Measurements from ENCODE around the gene NELFCD.
"Not testable (repeated sequence)": the region's sequence is repeated elsewhere in the genome, so short reads cannot be mapped to it uniquely, and the experiment has no call there.

The NELFCD gene

GRCh38 chr20:59006167-59006863, 25.3 kb downstream of the NELFCD start:
- peak overlapping the region; percentile 69 for H3K4me3 ChIP-seq (ENCODE audit: insufficient read length, low read depth)
- H3K9me3 ChIP-seq (ENCODE audit: insufficient read depth, low read length) = no peaks in the 10 kb centered on the region
- H3K4me1 ChIP-seq (ENCODE audit: insufficient read depth, insufficient read length) = peaks cover 18% of the 10 kb centered on the region
- peaks cover 23% of the 10 kb centered on the region for H3K36me3 ChIP-seq (ENCODE audit: insufficient read depth, insufficient read length, low read length)
- no peak for DNase-seq (ENCODE audit: low read depth, low spot score)
- H3K27me3 ChIP-seq (ENCODE audit: insufficient read depth, insufficient read length) = peaks cover 35% of the 10 kb centered on the region
- TF ChIP-seq ZNF274 (IDR thresholded peaks at IDR 0.05; ENCODE audit: low read depth, low read length) (no peak), SUZ12 (IDR thresholded peaks at IDR 0.05; ENCODE audit: extremely low read depth, insufficient read depth, insufficient read length) (no peak), YY1 (IDR thresholded peaks at IDR 0.05; ENCODE audit: insufficient read depth, insufficient read length) (no peak)
- H3K9ac ChIP-seq (ENCODE audit: insufficient read length, low read depth) = peak overlapping the region; percentile 84

- peak within 1 kb of the TSS; percentile 84 for H3K9ac ChIP-seq (ENCODE audit: insufficient read length, low read depth)
- peaks cover 35% of the 10 kb centered on the region for H3K27me3 ChIP-seq (ENCODE audit: insufficient read depth, insufficient read length)
- peak within 1 kb of the TSS; percentile 69 for H3K4me3 ChIP-seq (ENCODE audit: insufficient read length, low read depth)
- DNase-seq (ENCODE audit: low read depth, low spot score) = peak; percentile 6
- H3K36me3 ChIP-seq (ENCODE audit: insufficient read depth, insufficient read length, low read length) = peaks cover 16% of the 10 kb centered on the region
- TF ChIP-seq ZNF274 (IDR thresholded peaks at IDR 0.05; ENCODE audit: low read depth, low read length) = no peak
- no peaks in the 10 kb centered on the region for H3K9me3 ChIP-seq (ENCODE audit: insufficient read depth, low read length)
- H3K4me1 ChIP-seq (ENCODE audit: insufficient read depth, insufficient read length) = peaks cover 19% of the 10 kb centered on the region
Measured at GRCh38 chr20:59006864-59007664, 26.0 kb downstream of the NELFCD start, which contains the start of gene CTSZ. TSS of gene CTSZ (minus strand) at chr20:59007254. CDS start at chr20:59007128, 126 bp downstream.

- Histone ChIP-seq H3K9me3 (ENCODE audit: insufficient read depth, low read length) (no peaks in the 10 kb centered on the region), H3K27me3 (ENCODE audit: insufficient read depth, insufficient read length) (peaks cover 35% of the 10 kb centered on the region), H3K4me1 (ENCODE audit: insufficient read depth, insufficient read length) (peaks cover 19% of the 10 kb centered on the region), H3K4me3 (ENCODE audit: insufficient read length, low read depth) (no peak overlapping the region), H3K36me3 (ENCODE audit: insufficient read depth, insufficient read length, low read length) (peaks cover 16% of the 10 kb centered on the region), H3K9ac (ENCODE audit: insufficient read length, low read depth) (peak overlapping the region; percentile 51)
- no peak for DNase-seq (ENCODE audit: low read depth, low spot score)
- no peak for TF ChIP-seq SUZ12 (IDR thresholded peaks at IDR 0.05; ENCODE audit: extremely low read depth, insufficient read depth, insufficient read length)
- TF ChIP-seq ZNF274 (IDR thresholded peaks at IDR 0.05; ENCODE audit: low read depth, low read length) = no peak
- TF ChIP-seq YY1 (IDR thresholded peaks at IDR 0.05; ENCODE audit: insufficient read depth, insufficient read length) = no peak
Measured at GRCh38 chr20:59007665-59008511, 26.8 kb downstream of the NELFCD start.

- Histone ChIP-seq H3K36me3 (ENCODE audit: insufficient read depth, insufficient read length, low read length) (peaks cover 11% of the 10 kb centered on the region), H3K27me3 (ENCODE audit: insufficient read depth, insufficient read length) (peaks cover 40% of the 10 kb centered on the region), H3K9me3 (ENCODE audit: insufficient read depth, low read length) (no peaks in the 10 kb centered on the region), H3K9ac (ENCODE audit: insufficient read length, low read depth) (no peak overlapping the region), H3K4me3 (ENCODE audit: insufficient read length, low read depth) (no peak overlapping the region), H3K4me1 (ENCODE audit: insufficient read depth, insufficient read length) (peaks cover 19% of the 10 kb centered on the region)
- TF ChIP-seq ZNF274 (IDR thresholded peaks at IDR 0.05; ENCODE audit: low read depth, low read length) (no peak), YY1 (IDR thresholded peaks at IDR 0.05; ENCODE audit: insufficient read depth, insufficient read length) (no peak)
- no peak for DNase-seq (ENCODE audit: low read depth, low spot score)
Measured at GRCh38 chr20:59008715-59009336, 27.8 kb downstream of the NELFCD start.

GRCh38 chr20:59010321-59010994, 29.4 kb downstream of the NELFCD start:
- Histone ChIP-seq H3K4me3 (ENCODE audit: insufficient read length, low read depth) (no peak overlapping the region), H3K9ac (ENCODE audit: insufficient read length, low read depth) (no peak overlapping the region), H3K27me3 (ENCODE audit: insufficient read depth, insufficient read length) (peaks cover 52% of the 10 kb centered on the region), H3K4me1 (ENCODE audit: insufficient read depth, insufficient read length) (peaks cover 24% of the 10 kb centered on the region), H3K36me3 (ENCODE audit: insufficient read depth, insufficient read length, low read length) (no peaks in the 10 kb centered on the region), H3K9me3 (ENCODE audit: insufficient read depth, low read length) (no peaks in the 10 kb centered on the region)
- DNase-seq (ENCODE audit: low read depth, low spot score) = no peak
- TF ChIP-seq SUZ12 (IDR thresholded peaks at IDR 0.05; ENCODE audit: extremely low read depth, insufficient read depth, insufficient read length) = no peak
- no peak for TF ChIP-seq ZNF274 (IDR thresholded peaks at IDR 0.05; ENCODE audit: low read depth, low read length)
- no peak for TF ChIP-seq YY1 (IDR thresholded peaks at IDR 0.05; ENCODE audit: insufficient read depth, insufficient read length)

- no peak overlapping the region for H3K4me3 ChIP-seq (ENCODE audit: insufficient read length, low read depth)
Measured at GRCh38 chr20:59010995-59011873, 30.2 kb downstream of the NELFCD start.

GRCh38 chr20:59011874-59012157, 30.8 kb downstream of the NELFCD start:
- H3K36me3 ChIP-seq (ENCODE audit: insufficient read depth, insufficient read length, low read length); H3K9me3 ChIP-seq (ENCODE audit: insufficient read depth, low read length); H3K4me3 ChIP-seq (ENCODE audit: insufficient read length, low read depth); H3K9ac ChIP-seq (ENCODE audit: insufficient read length, low read depth); DNase-seq (ENCODE audit: low read depth, low spot score): not testable (repeated sequence)
- Histone ChIP-seq H3K27me3 (ENCODE audit: insufficient read depth, insufficient read length) (peaks cover 44% of the 10 kb centered on the region), H3K4me1 (ENCODE audit: insufficient read depth, insufficient read length) (peaks cover 18% of the 10 kb centered on the region)

More at GRCh38 chr20:59010995-59011873, 30.2 kb downstream of the NELFCD start:
- H3K4me1 ChIP-seq (ENCODE audit: insufficient read depth, insufficient read length) = peaks cover 23% of the 10 kb centered on the region
- H3K36me3 ChIP-seq (ENCODE audit: insufficient read depth, insufficient read length, low read length) = no peaks in the 10 kb centered on the region
- no peaks in the 10 kb centered on the region for H3K9me3 ChIP-seq (ENCODE audit: insufficient read depth, low read length)
- H3K27me3 ChIP-seq (ENCODE audit: insufficient read depth, insufficient read length) = peaks cover 50% of the 10 kb centered on the region
- no peak for DNase-seq (ENCODE audit: low read depth, low spot score)
- TF ChIP-seq SUZ12 (IDR thresholded peaks at IDR 0.05; ENCODE audit: extremely low read depth, insufficient read depth, insufficient read length) (no peak), ZNF274 (IDR thresholded peaks at IDR 0.05; ENCODE audit: low read depth, low read length) (no peak)
- no peak overlapping the region for H3K9ac ChIP-seq (ENCODE audit: insufficient read length, low read depth)
